Measurements from ENCODE around the gene C16orf87.

Gene C16orf87, protein sequence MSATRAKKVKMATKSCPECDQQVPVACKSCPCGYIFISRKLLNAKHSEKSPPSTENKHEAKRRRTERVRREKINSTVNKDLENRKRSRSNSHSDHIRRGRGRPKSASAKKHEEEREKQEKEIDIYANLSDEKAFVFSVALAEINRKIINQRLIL

GRCh38 chr16:46830902-46831647, at the start of gene C16orf87:
TSS of gene C16orf87 (minus strand) at chr16:46831180. CDS start at chr16:46831149, 31 bp downstream.
- Histone ChIP-seq H3K9me3 (ENCODE audit: insufficient read depth, low read length, severe bottlenecking) (no peaks in the 10 kb centered on the region), H3K4me2 (ENCODE audit: insufficient read depth, low read length) (peak within 1 kb of the TSS; percentile 77), H3K9ac (ENCODE audit: low read depth, low read length) (peak within 1 kb of the TSS; percentile 96), H3K27ac (ENCODE audit: low read length) (peak within 1 kb of the TSS; percentile 77), H3K27me3 (ENCODE audit: insufficient read depth, low read length, poor library complexity) (peaks cover 7% of the 10 kb centered on the region), H3K36me3 (ENCODE audit: insufficient read depth, low read length) (no peaks in the 10 kb centered on the region; the same call in 1 of the 2 replicates), H2AFZ (ENCODE audit: low read depth, low read length) (peak within 1 kb of the TSS; percentile 81), H3K4me3 (ENCODE audit: low read depth in 1 of 2, low read length in 2 of 2) (peak within 1 kb of the TSS; percentile 83 to 92), H3K4me1 (ENCODE audit: insufficient read depth, low read length) (peaks cover 32% of the 10 kb centered on the region), H3K79me2 (ENCODE audit: insufficient read depth, low read length) (peaks cover 47% of the 10 kb centered on the region), H4K20me1 (ENCODE audit: insufficient read depth, low read length) (peaks cover 13% of the 10 kb centered on the region; the same call in 1 of the 2 replicates)
- peak; percentile 92 for DNase-seq
- TF ChIP-seq EZH2 (IDR thresholded peaks at IDR 0.05; ENCODE audit: borderline replicate concordance, low read depth, low read length, severe bottlenecking): no peak
- TF ChIP-seq, protein P1, sequence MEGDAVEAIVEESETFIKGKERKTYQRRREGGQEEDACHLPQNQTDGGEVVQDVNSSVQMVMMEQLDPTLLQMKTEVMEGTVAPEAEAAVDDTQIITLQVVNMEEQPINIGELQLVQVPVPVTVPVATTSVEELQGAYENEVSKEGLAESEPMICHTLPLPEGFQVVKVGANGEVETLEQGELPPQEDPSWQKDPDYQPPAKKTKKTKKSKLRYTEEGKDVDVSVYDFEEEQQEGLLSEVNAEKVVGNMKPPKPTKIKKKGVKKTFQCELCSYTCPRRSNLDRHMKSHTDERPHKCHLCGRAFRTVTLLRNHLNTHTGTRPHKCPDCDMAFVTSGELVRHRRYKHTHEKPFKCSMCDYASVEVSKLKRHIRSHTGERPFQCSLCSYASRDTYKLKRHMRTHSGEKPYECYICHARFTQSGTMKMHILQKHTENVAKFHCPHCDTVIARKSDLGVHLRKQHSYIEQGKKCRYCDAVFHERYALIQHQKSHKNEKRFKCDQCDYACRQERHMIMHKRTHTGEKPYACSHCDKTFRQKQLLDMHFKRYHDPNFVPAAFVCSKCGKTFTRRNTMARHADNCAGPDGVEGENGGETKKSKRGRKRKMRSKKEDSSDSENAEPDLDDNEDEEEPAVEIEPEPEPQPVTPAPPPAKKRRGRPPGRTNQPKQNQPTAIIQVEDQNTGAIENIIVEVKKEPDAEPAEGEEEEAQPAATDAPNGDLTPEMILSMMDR (IDR thresholded peaks at IDR 0.05; ENCODE audit: borderline replicate concordance, extremely low read depth, low read length, poor library complexity, severe bottlenecking): no peak
- ATAC-seq (ENCODE audit: insufficient read depth, low read depth): peak; percentile 93

GRCh38 chr16:46875243-46875642, 44.3 kb upstream of the C16orf87 start:
- Histone ChIP-seq H4K20me1 (ENCODE audit: insufficient read depth, low read length) (no peaks in the 10 kb centered on the region), H3K27ac (ENCODE audit: low read length) (no peak overlapping the region), H3K9me3 (ENCODE audit: insufficient read depth, low read length, severe bottlenecking) (no peaks in the 10 kb centered on the region), H2AFZ (ENCODE audit: low read depth, low read length) (no peak overlapping the region), H3K4me3 (ENCODE audit: low read depth in 1 of 2, low read length in 2 of 2) (no peak overlapping the region), H3K36me3 (ENCODE audit: insufficient read depth, low read length) (no peaks in the 10 kb centered on the region), H3K4me1 (ENCODE audit: insufficient read depth, low read length) (no peaks in the 10 kb centered on the region), H3K79me2 (ENCODE audit: insufficient read depth, low read length) (no peaks in the 10 kb centered on the region), H3K27me3 (ENCODE audit: insufficient read depth, low read length, poor library complexity) (no peaks in the 10 kb centered on the region), H3K4me2 (ENCODE audit: insufficient read depth, low read length) (no peak overlapping the region), H3K9ac (ENCODE audit: low read depth, low read length) (no peak overlapping the region)
- no peak for TF ChIP-seq EZH2 (IDR thresholded peaks at IDR 0.05; ENCODE audit: borderline replicate concordance, low read depth, low read length, severe bottlenecking)
- TF ChIP-seq, protein P1 (IDR thresholded peaks at IDR 0.05; ENCODE audit: borderline replicate concordance, extremely low read depth, low read length, poor library complexity, severe bottlenecking): no peak
- ATAC-seq (ENCODE audit: insufficient read depth, low read depth) (no peak), DNase-seq (no peak)

- no peaks in the 10 kb centered on the region for H3K27me3 ChIP-seq (ENCODE audit: insufficient read depth, low read length, poor library complexity)
- no peak for ATAC-seq (ENCODE audit: insufficient read depth, low read depth)
Measured at GRCh38 chr16:46873201-46873600, 42.2 kb upstream of the C16orf87 start.

More at GRCh38 chr16:46873201-46873600, 42.2 kb upstream of the C16orf87 start:
- Histone ChIP-seq H3K9me3 (ENCODE audit: insufficient read depth, low read length, severe bottlenecking) (no peaks in the 10 kb centered on the region), H3K4me2 (ENCODE audit: insufficient read depth, low read length) (no peak overlapping the region), H3K36me3 (ENCODE audit: insufficient read depth, low read length) (no peaks in the 10 kb centered on the region), H3K9ac (ENCODE audit: low read depth, low read length) (no peak overlapping the region), H3K4me3 (ENCODE audit: low read depth in 1 of 2, low read length in 2 of 2) (no peak overlapping the region), H2AFZ (ENCODE audit: low read depth, low read length) (no peak overlapping the region), H3K4me1 (ENCODE audit: insufficient read depth, low read length) (no peaks in the 10 kb centered on the region), H3K27ac (ENCODE audit: low read length) (no peak overlapping the region), H3K79me2 (ENCODE audit: insufficient read depth, low read length) (no peaks in the 10 kb centered on the region), H4K20me1 (ENCODE audit: insufficient read depth, low read length) (no peaks in the 10 kb centered on the region)
- TF ChIP-seq, protein P1 (IDR thresholded peaks at IDR 0.05; ENCODE audit: borderline replicate concordance, extremely low read depth, low read length, poor library complexity, severe bottlenecking): no peak
- TF ChIP-seq EZH2 (IDR thresholded peaks at IDR 0.05; ENCODE audit: borderline replicate concordance, low read depth, low read length, severe bottlenecking): no peak
- no peak for DNase-seq

Data from DND-41 (cell line).